Measurements from ENCODE around the gene CHMP3. TPM values are rescaled to one million over a fixed set of nuclear protein-coding genes. Genes with fewer than 3 reads are reported as not detected.

Gene CHMP3
- polyA plus RNA-seq, 3 donors, result 45.4 to 115 (median 99.4) TPM

- Histone ChIP-seq H3K4me2 (replicated peaks; ENCODE audit: extremely low read depth, low read length, poor library complexity, severe bottlenecking) (no peak overlapping the region), H3K27me3 (ENCODE audit: control insufficient read depth in 2 of 2, insufficient read depth in 2 of 2, low read length in 2 of 2) (no peaks in the 10 kb centered on the region)
- intact Hi-C loops (cut with micrococcal nuclease), result no loop called here
These were observed 35.7 kb upstream of the CHMP3 start for GRCh38 chr2:86598966-86599365.

GRCh38 chr2:86596118-86596517, 32.9 kb upstream of the CHMP3 start:
- Histone ChIP-seq H3K9me3 (replicated peaks in 1 of 2; ENCODE audit: control insufficient read depth in 1 of 2, insufficient read depth in 1 of 2, low read length in 2 of 2) (no peaks in the 10 kb centered on the region), H4K20me1 (ENCODE audit: insufficient read depth, low read length) (no peaks in the 10 kb centered on the region), H2AFZ (ENCODE audit: insufficient read depth, low read depth, low read length, poor library complexity, severe bottlenecking) (no peak overlapping the region), H3K36me3 (replicated peaks in 1 of 2; ENCODE audit: control insufficient read depth in 1 of 2, insufficient read depth in 2 of 2, low read length in 2 of 2) (no peaks in the 10 kb centered on the region), H3K4me3 (replicated peaks in 1 of 3; ENCODE audit: low read depth in 2 of 3, low read length in 3 of 3) (no peak overlapping the region), H3K27ac (ENCODE audit: low read depth in 1 of 2, low read length in 2 of 2) (no peak overlapping the region), H3K27me3 (ENCODE audit: control insufficient read depth in 2 of 2, insufficient read depth in 2 of 2, low read length in 2 of 2) (no peaks in the 10 kb centered on the region), H3K9ac (ENCODE audit: insufficient read depth, low read length, poor library complexity, severe bottlenecking) (no peak overlapping the region), H3K4me2 (replicated peaks; ENCODE audit: extremely low read depth, low read length, poor library complexity, severe bottlenecking) (no peak overlapping the region), H3K79me2 (ENCODE audit: insufficient read depth, low read length) (no peaks in the 10 kb centered on the region), H3K4me1 (ENCODE audit: control insufficient read depth in 1 of 2, insufficient read depth in 2 of 2, low read length in 2 of 2) (no peaks in the 10 kb centered on the region)
- intact Hi-C loops (cut with micrococcal nuclease), result no loop called here
- Mint-ChIP-seq H3K36me3 (no peaks in the 10 kb centered on the region), H3K9me3 (peaks cover 0 to under 1% (median 0%) of the 10 kb centered on the region in 7 donors), H3K27me3 (ENCODE audit: low read depth in 3 of 3) (peaks cover 0 to 5% (median 3%) of the 10 kb centered on the region in 3 donors), H3K4me3 (no peak overlapping the region), H3K27ac (no peak overlapping the region), H3K4me1 (no peaks in the 10 kb centered on the region)
- WGBS (ENCODE audit: insufficient coverage), result no CpG with 5 or more reads among the region's 2 CpGs
- no peak for TF ChIP-seq CTCF (IDR thresholded peaks at IDR 0.05)
- DNase-seq, result no peak

More at GRCh38 chr2:86598966-86599365, 35.7 kb upstream of the CHMP3 start:
- Histone ChIP-seq H3K4me3 (replicated peaks in 1 of 3; ENCODE audit: low read depth in 2 of 3, low read length in 3 of 3) (no peak overlapping the region), H2AFZ (ENCODE audit: insufficient read depth, low read depth, low read length, poor library complexity, severe bottlenecking) (no peak overlapping the region), H4K20me1 (ENCODE audit: insufficient read depth, low read length) (no peaks in the 10 kb centered on the region), H3K9ac (ENCODE audit: insufficient read depth, low read length, poor library complexity, severe bottlenecking) (no peak overlapping the region), H3K36me3 (replicated peaks in 1 of 2; ENCODE audit: control insufficient read depth in 1 of 2, insufficient read depth in 2 of 2, low read length in 2 of 2) (peaks cover 2 to 5% of the 10 kb centered on the region in 2 donors), H3K4me1 (ENCODE audit: control insufficient read depth in 1 of 2, insufficient read depth in 2 of 2, low read length in 2 of 2) (no peaks in the 10 kb centered on the region), H3K27ac (ENCODE audit: low read depth in 1 of 2, low read length in 2 of 2) (no peak overlapping the region), H3K9me3 (replicated peaks in 1 of 2; ENCODE audit: control insufficient read depth in 1 of 2, insufficient read depth in 1 of 2, low read length in 2 of 2) (no peaks in the 10 kb centered on the region), H3K79me2 (ENCODE audit: insufficient read depth, low read length) (no peaks in the 10 kb centered on the region)
- Mint-ChIP-seq H3K9me3 (peaks cover 0 to 10% (median 0%) of the 10 kb centered on the region in 7 donors), H3K27me3 (ENCODE audit: low read depth in 3 of 3) (peaks cover 0 to 3% (median 3%) of the 10 kb centered on the region in 3 donors), H3K4me3 (no peak overlapping the region), H3K36me3 (peaks cover 14 to 21% of the 10 kb centered on the region in 2 donors), H3K4me1 (no peaks in the 10 kb centered on the region), H3K27ac (peak overlapping the region in 1 of 7 donors; percentile 11)
- no CpG with 5 or more reads among the region's 2 CpGs for WGBS (ENCODE audit: insufficient coverage)
- TF ChIP-seq CTCF (IDR thresholded peaks at IDR 0.05), result no peak
- no peak for DNase-seq

All from CD14-positive monocyte (primary cell).